Activated CD4-positive, alpha-beta memory T cell treated with anti-CD3 and anti-CD28 coated beads, Interleukin-2, amount 10 ng/mL, durations not matched to agents 7 days and 5 days (primary cell): ENCODE data around the gene BCAN. TPM values are rescaled to one million over a fixed set of nuclear protein-coding genes. Genes with fewer than 3 reads are reported as not detected.

Experiments
- CTCF ChIA-PET: fragments of 350-600 bp; sonication (Branson Sonifier 250); formaldehyde crosslinking; loops from one replicate; lab custom pipeline; 2021; ENCODE audit warnings: antibody characterized with exemption, inconsistent platforms; lab: Charles Lee
- POLR2A ChIA-PET: fragments of 350-600 bp; sonication (Branson Sonifier 250); formaldehyde crosslinking; loops from one replicate; lab custom pipeline; 2021; ENCODE audit warnings: antibody characterized with exemption; lab: Charles Lee
- DNase-seq: peaks from one replicate; pipeline ENCODE4 v3.0.0-alpha.2; 2020
- H3K27ac Mint-ChIP-seq: one replicate; pipeline ENCODE4 v1.8.0; 2021; ENCODE audit warnings: mild to moderate bottlenecking, mixed read lengths
- H3K27me3 Mint-ChIP-seq: one replicate; pipeline ENCODE4 v1.8.0; 2021; ENCODE audit warnings: mixed read lengths
- H3K36me3 Mint-ChIP-seq: one replicate; pipeline ENCODE4 v1.8.0; 2021; ENCODE audit warnings: low read depth, mixed read lengths
- H3K4me1 Mint-ChIP-seq: one replicate; pipeline ENCODE4 v1.8.0; 2021; ENCODE audit warnings: mixed read lengths
- H3K4me3 Mint-ChIP-seq: one replicate; pipeline ENCODE4 v1.8.0; 2021; ENCODE audit warnings: mild to moderate bottlenecking, mixed read lengths
- H3K9me3 Mint-ChIP-seq: one replicate; pipeline ENCODE4 v1.8.0; 2021; ENCODE audit warnings: mixed read lengths
- total RNA-seq, 2 experiments: library from RNA; stranded (reverse); gene quantifications; one replicate each; pipeline ENCODE4 v1.2.3, GENCODE V29; 2021

The BCAN gene
- total RNA-seq, 2 experiments from 2014 or later = not detected

DNA sequence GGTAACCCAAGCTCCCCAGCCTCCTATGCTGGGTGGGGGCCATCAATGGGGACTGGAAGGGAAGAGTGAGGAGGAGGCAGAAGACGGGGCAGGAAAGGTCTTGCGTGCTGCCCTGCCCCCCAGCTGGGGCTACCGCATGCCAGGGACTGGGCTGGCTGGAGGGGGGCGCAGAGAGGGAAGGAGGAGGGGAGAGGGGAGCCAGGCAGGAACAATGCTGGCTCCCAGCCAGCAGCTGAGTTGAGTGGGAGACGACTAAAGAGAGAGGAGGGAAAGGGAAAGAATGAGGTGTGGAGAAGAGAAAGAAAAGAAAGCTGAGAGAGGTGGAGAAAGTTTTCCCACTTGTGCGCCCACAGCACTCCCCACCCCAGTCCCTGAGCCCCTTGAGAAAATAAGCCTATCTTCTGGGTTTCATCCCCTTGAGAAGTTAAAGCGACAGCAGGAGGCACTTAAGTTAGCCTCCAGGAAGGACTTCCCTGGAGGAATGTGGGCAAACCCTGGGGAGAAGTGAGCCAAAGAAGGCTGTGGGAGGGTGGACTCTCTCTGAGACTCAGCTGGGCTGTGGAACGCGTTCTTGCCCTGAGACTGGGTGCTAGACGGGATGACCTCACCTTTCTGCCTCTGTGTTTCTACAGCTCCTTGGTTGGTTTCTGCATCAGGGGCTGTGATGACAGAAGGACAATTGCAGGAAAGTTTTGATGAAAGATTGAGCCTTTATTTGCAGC is 48.2 kb downstream of the BCAN start:
- DNase-seq = no peak
- CTCF ChIA-PET = interaction anchor here (0.5 to 11.7 kb wide), 41 partner anchors 8 to 269 kb away, joined by 3 to 212 read pairs (median 4); partner anchors contain the start of genes CRABP2, INSRR, ISG20L2 and METTL25B
- Mint-ChIP-seq H3K9me3 (no peaks in the 10 kb centered on the region), H3K4me1 (peaks cover 15% of the 10 kb centered on the region), H3K27me3 (peaks cover 69% of the 10 kb centered on the region), H3K4me3 (no peak overlapping the region), H3K27ac (no peak overlapping the region), H3K36me3 (no peaks in the 10 kb centered on the region)
- POLR2A ChIA-PET = interaction anchor here (0.7 to 3.9 kb wide), 9 partner anchors 14 to 118 kb away, joined by 3 to 32 read pairs (median 5); partner anchors contain the start of genes CRABP2, ISG20L2 and METTL25B

DNA sequence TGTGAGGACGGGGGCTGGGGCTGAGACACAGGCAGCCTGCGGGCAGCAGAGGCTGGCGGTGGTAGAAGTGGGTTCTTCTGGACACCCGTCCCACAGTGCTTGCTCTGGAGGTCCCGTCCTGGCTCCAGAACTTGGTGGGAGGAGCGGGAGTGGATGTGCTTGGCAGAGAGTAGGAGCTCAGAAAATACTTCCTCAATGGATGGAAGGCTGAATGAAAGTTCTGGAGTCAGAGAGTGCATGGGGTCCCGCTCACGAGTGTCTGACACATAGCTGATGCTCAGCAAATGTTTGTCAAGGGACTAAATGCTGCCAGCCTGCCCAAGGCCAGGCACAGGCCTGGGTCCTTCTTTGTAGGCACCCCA is 48.7 kb downstream of the BCAN start:
- Mint-ChIP-seq H3K27me3 (peaks cover 68% of the 10 kb centered on the region), H3K4me3 (no peak overlapping the region), H3K27ac (no peak overlapping the region), H3K36me3 (no peaks in the 10 kb centered on the region), H3K4me1 (peaks cover 15% of the 10 kb centered on the region), H3K9me3 (no peaks in the 10 kb centered on the region)
- DNase-seq = no peak
- ChIA-PET CTCF (interaction anchor here (1.2 to 11.7 kb wide), 18 partner anchors 8 to 268 kb away, joined by 3 to 212 read pairs (median 16); partner anchors contain the start of genes CRABP2, INSRR, ISG20L2 and METTL25B), POLR2A (interaction anchor here (1.2 to 3.9 kb wide), 6 partner anchors 15 to 118 kb away, joined by 3 to 32 read pairs (median 6); partner anchors contain the start of genes CRABP2, ISG20L2 and METTL25B)

DNA sequence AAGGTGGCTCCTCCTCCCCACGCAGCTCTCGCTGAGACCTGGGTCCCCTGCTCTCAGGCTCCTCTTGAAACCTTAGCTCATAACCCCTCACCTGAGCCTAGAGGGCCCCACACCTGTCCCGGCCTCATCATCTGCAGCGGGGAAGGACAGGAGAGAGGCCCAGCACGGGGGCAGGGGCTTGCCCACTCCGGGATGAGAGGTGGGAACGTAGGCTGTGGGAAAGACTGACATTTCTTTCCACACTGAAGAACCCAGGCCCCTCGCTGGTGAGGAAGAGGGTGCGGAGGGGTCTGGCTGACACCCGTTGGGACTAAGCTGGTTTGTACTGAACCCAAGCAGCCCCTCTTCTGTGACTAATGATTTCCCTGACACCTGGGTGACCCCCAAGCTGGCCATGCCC is 49.3 kb downstream of the BCAN start:
- Mint-ChIP-seq H3K4me3 (no peak overlapping the region), H3K9me3 (no peaks in the 10 kb centered on the region), H3K36me3 (no peaks in the 10 kb centered on the region), H3K27ac (no peak overlapping the region), H3K27me3 (peaks cover 68% of the 10 kb centered on the region), H3K4me1 (peaks cover 15% of the 10 kb centered on the region)
- CTCF ChIA-PET = interaction anchor here (1.1 to 11.7 kb wide), 11 partner anchors 9 to 200 kb away, joined by 3 to 212 read pairs (median 26); partner anchors contain the start of genes CRABP2, ISG20L2, METTL25B and NES
- POLR2A ChIA-PET = interaction anchor here (1.6 to 3.9 kb wide), 4 partner anchors 14 to 61 kb away, joined by 5 to 32 read pairs (median 8); partner anchors contain the start of genes CRABP2, ISG20L2 and METTL25B
- no peak for DNase-seq

DNA sequence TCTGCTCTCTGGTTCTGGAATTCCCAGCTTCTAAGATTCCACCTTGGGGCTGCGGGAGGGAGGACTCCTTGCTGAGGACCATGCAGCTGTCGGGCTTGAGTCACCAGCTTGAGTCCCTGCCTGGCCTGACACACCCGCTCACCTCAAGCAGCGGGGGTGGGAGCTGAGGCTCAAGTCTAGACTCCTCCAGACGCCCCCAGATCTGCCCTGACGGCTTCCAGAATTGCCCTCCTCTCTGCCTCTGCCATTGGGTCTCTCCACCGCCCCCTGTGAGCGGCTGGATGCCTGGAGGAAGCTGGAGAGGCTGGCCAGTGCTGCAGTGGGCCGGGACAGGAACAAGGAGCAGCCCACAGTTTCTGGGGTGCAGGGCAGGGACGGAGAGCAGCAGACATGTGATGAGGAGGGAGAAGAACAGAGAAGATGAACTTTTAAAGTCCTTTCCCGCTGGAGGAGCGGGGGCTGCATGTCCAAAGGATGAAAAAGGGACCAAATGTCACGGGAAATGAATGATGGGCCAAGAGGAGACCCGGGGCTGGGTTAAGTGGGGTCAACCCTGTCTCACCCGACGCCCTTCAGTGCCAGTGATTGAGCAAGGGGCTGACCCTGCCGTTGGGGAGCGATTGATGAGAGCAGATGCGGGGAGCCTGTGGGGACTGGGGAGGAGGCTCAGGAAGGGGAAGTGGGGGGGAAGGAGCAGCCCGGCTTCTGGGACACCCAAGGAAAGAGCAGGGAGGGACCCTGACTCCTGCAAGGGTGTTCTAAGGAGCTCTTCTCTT is 49.9 kb downstream of the BCAN start:
- ChIA-PET POLR2A (interaction anchor here (0.5 to 3.9 kb wide), 4 partner anchors 13 to 86 kb away, joined by 3 to 32 read pairs (median 8); partner anchors contain the start of genes CRABP2, ISG20L2 and METTL25B), CTCF (interaction anchor here (1.1 to 11.7 kb wide), 8 partner anchors 9 to 199 kb away, joined by 3 to 212 read pairs (median 24); partner anchors contain the start of genes CRABP2, ISG20L2, METTL25B and NTRK1)
- DNase-seq = no peak
- no peak overlapping the region for H3K4me3 Mint-ChIP-seq
- H3K27ac Mint-ChIP-seq = no peak overlapping the region
- no peaks in the 10 kb centered on the region for H3K36me3 Mint-ChIP-seq
- peaks cover 73% of the 10 kb centered on the region for H3K27me3 Mint-ChIP-seq
- H3K4me1 Mint-ChIP-seq = peaks cover 15% of the 10 kb centered on the region
- no peaks in the 10 kb centered on the region for H3K9me3 Mint-ChIP-seq

DNA sequence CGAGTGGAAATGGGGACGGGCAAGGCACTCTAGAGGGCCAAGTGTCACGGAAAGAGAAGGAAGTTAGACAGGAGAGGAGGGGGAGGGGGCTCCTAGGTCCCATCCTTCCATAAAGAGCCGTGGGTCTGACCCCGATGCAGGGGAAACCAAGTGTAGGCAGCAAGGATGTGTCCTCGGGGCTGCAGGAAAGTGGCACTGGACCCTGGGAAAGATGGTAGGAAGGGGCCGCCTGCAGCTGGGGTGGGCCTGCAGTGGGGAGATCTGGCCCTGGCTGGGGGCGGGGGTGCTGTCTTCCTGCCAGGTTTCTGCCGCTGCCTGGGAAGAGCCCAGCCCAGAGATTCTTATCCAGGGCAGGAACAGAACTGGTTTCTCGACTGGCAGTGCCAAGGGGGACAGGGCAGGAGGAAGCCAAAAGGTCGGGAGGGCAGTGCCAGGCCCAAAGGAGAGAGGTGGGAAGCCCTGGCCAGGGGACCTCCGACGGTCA is 50.6 kb downstream of the BCAN start:
- H3K4me3 Mint-ChIP-seq = no peak overlapping the region
- H3K4me1 Mint-ChIP-seq = peaks cover 15% of the 10 kb centered on the region
- peaks cover 74% of the 10 kb centered on the region for H3K27me3 Mint-ChIP-seq
- no peaks in the 10 kb centered on the region for H3K9me3 Mint-ChIP-seq
- CTCF ChIA-PET = interaction anchor here (1.2 to 11.7 kb wide), 4 partner anchors 13 to 199 kb away, joined by 4 to 212 read pairs (median 40); partner anchors contain the start of genes CRABP2, ISG20L2 and METTL25B
- H3K36me3 Mint-ChIP-seq = no peaks in the 10 kb centered on the region
- POLR2A ChIA-PET = interaction anchor here (0.5 to 3.9 kb wide), 2 partner anchors 34 to 87 kb away, joined by 3 to 32 read pairs; partner anchors contain the start of genes ISG20L2 and METTL25B
- no peak overlapping the region for H3K27ac Mint-ChIP-seq
- no peak for DNase-seq

DNA sequence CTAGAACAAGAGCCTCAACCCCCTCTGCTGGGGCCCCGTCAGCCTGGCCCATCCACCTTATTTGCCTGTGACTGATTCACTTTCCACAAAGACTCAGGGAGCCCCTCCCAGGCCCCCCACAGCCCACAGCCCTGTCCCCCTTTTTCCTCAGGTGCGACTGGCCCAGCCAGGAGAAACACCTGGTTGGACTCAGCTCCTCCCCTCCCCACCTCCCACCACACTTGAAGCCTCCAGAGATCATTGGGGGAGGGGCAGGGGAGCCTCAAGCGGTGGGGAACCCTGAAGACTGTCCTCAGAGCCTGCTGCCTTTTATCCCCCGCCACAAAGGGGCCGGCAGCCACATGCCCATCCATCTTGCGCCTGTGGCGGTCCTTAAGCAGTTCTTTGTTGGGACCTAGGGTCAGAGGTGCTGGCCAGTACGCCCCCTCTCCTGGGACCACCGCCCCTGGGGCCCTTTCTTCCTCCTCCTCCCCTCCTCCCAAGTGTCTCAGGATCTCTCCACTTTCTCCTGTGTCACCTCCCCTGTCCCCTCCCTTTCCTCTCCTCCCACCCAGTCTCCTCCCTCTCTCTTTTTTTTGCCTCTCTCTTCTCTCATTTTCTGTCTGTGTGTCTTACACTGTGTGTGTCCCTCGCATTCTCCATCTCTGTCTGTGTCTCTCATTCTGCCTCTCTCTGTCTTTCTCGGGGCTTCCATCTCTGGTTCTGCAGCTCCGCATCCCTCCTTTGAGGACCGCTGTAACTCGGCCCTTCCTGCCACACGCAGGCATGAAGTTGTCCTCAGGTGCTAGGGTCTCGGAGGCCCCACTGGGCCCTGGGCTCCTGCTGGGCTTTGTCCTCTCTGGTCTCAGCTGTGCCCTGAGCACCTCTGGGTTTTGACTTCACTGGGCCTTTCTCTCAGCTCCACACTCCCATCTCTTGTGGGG is 51.3 kb downstream of the BCAN start:
- H3K36me3 Mint-ChIP-seq = no peaks in the 10 kb centered on the region
- no peaks in the 10 kb centered on the region for H3K9me3 Mint-ChIP-seq
- H3K27me3 Mint-ChIP-seq = peaks cover 74% of the 10 kb centered on the region
- peaks cover 15% of the 10 kb centered on the region for H3K4me1 Mint-ChIP-seq
- POLR2A ChIA-PET = no interaction called here
- CTCF ChIA-PET = interaction anchor here (1.2 to 5.8 kb wide), 2 partner anchors 13 to 198 kb away, joined by 4 to 57 read pairs; partner anchors contain the start of gene CRABP2
- no peak overlapping the region for H3K4me3 Mint-ChIP-seq
- H3K27ac Mint-ChIP-seq = no peak overlapping the region
- no peak for DNase-seq

DNA sequence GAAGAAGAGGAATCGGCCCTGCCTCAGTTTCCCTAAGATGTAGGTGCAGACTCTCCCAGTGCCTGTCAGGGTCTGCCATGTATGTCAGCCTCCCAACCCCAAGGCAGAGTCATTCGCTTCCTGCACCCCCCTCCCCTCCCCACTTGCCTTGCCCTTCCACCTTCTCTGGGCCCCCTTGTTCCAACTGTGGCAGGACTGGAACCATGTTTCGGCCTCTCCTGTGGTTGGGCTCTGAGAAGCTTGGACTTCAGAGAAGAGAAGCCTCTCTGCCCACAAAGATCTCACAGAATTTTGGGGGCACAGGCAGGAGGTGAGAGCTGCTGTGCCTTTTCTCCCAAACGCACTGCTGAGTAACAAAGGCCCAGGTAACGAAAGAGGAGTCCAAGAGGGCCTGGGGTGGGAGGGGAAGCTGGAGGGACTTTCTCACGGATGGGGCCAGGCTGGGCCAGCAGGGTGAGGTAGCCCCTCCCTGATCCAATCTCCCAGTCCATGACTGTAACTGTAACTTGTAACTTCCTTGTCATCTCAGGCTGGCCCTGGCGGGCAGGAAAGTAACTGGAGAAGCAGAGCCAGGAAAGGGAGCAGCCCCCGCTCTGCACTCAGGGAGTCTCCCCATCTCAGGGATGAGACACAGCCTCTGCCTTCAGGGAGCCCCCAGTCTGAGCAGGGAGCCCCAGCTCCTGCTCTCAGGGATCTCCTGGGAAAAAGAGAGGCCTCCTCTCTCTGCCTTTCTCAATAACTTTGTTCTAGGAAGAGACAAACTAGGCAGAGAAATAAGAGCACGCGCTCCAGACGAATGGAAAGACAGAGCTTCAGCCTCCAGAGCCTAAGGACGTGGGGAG is 52.2 kb downstream of the BCAN start:
- H3K36me3 Mint-ChIP-seq = no peaks in the 10 kb centered on the region
- POLR2A ChIA-PET = interaction anchor here (0.7 kb wide), 1 partner anchor 47 kb away, joined by 3 read pairs; no protein-coding TSS in a partner anchor

DNA sequence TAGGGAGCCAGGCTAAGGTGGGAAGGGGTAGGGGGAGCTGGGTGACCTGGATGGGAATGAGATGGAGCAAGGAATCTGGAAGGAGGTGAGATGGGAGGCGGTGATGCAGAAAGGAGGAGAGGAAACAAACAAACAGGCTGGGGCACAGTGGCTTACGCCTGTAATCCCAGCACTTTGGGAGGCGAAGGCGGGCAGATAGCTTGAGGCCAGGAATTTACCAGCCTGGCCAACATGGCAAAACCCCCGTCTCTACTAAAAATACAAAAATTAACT is 52.7 kb downstream of the BCAN start:
- ChIA-PET CTCF (interaction anchor here (1.0 to 2.1 kb wide), 3 partner anchors 11 to 31 kb away, joined by 4 to 5 read pairs (median 5); no protein-coding TSS in a partner anchor), POLR2A (no interaction called here)
- Mint-ChIP-seq H3K27ac (no peak overlapping the region), H3K4me1 (peaks cover 10% of the 10 kb centered on the region), H3K9me3 (no peaks in the 10 kb centered on the region), H3K36me3 (no peaks in the 10 kb centered on the region), H3K27me3 (peaks cover 60% of the 10 kb centered on the region), H3K4me3 (no peak overlapping the region)
- DNase-seq = no peak

More for the DNA sequence above, 52.2 kb downstream of the BCAN start:
- no peak overlapping the region for H3K4me3 Mint-ChIP-seq
- CTCF ChIA-PET = interaction anchor here (1.0 to 2.1 kb wide), 3 partner anchors 10 to 32 kb away, joined by 4 to 5 read pairs (median 5); no protein-coding TSS in a partner anchor
- H3K27ac Mint-ChIP-seq = no peak overlapping the region
- peaks cover 15% of the 10 kb centered on the region for H3K4me1 Mint-ChIP-seq
- DNase-seq = no peak
- H3K9me3 Mint-ChIP-seq = no peaks in the 10 kb centered on the region
- peaks cover 65% of the 10 kb centered on the region for H3K27me3 Mint-ChIP-seq

DNA sequence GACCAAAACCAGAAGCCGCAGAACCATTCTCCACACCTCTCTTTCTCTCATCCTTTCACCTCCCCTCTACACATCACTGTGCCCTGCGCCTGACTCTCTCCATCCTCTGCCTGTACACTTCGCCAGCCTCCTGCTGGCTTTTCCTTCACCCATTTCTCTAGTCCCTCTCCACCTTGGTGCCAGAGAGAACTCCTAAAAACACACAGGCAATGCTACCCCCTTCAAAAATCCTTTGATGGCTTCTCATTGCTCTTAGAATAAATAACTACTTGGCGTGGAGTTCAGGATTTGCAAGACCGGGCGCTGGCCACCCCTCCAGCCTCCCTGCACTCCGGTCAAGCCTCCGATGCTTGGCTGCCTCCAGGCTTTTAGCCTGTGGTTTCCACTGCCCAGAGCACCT is 54.8 kb downstream of the BCAN start:
- Mint-ChIP-seq H3K4me3 (no peak overlapping the region), H3K27me3 (peaks cover 38% of the 10 kb centered on the region), H3K27ac (no peak overlapping the region), H3K4me1 (peaks cover 7% of the 10 kb centered on the region), H3K36me3 (no peaks in the 10 kb centered on the region), H3K9me3 (no peaks in the 10 kb centered on the region)
- POLR2A ChIA-PET = interaction anchor here (1.0 kb wide), 1 partner anchor 19 kb away, joined by 3 read pairs; no protein-coding TSS in a partner anchor
- CTCF ChIA-PET = no interaction called here
- DNase-seq = no peak

DNA sequence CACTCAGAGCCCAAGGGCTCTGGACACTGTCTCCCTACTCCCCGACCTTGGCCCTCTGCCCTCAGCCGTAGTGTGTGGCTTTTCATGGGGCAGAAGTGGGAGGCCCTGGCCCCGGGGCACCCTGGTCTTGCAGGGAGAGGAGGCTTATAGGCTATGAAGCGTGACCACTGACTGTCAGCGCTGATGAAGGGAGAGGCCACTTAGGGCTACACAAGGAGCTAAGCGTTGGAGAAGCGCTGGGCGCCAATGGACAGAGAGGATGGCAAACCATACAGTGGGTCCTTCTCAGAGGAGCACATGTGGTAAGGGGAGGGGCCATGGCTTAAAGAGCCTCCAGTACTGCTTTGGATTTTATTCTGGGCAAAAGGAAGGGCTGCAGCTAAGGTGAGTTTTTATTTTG is 55.6 kb downstream of the BCAN start:
- no peak overlapping the region for H3K4me3 Mint-ChIP-seq
- peaks cover 31% of the 10 kb centered on the region for H3K27me3 Mint-ChIP-seq
- H3K4me1 Mint-ChIP-seq = peaks cover 3% of the 10 kb centered on the region
- POLR2A ChIA-PET = interaction anchor here (1.0 kb wide), 1 partner anchor 18 kb away, joined by 3 read pairs; no protein-coding TSS in a partner anchor
- no peaks in the 10 kb centered on the region for H3K36me3 Mint-ChIP-seq
- CTCF ChIA-PET = interaction anchor here (1.2 to 10.7 kb wide), 2 partner anchors 7 to 10 kb away, joined by 3 to 109 read pairs; no protein-coding TSS in a partner anchor
- no peak for DNase-seq
- H3K9me3 Mint-ChIP-seq = no peaks in the 10 kb centered on the region
- no peak overlapping the region for H3K27ac Mint-ChIP-seq

DNA sequence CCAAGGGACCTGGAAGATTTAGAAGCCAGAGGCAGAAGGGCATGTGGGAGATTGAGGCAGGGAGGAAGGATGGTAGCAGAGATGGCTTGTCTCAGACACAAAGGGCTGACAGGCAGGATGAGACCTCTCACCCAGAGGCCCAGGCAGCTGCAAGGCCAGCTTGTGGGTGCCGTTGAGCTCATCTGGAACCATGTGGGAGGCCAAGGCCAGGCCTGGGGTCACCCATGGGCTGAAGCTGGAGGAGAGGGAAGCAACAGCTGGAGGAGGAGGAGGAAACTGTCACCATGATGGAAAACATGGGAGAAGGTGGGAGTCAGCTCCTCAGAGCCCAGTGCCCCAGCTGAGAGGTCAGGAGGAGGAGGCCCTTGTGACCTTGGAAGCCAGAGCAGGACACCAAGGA is 57.1 kb downstream of the BCAN start:
- H3K27ac Mint-ChIP-seq = no peak overlapping the region
- H3K36me3 Mint-ChIP-seq = no peaks in the 10 kb centered on the region
- peaks cover 25% of the 10 kb centered on the region for H3K27me3 Mint-ChIP-seq
- H3K4me3 Mint-ChIP-seq = no peak overlapping the region
- H3K4me1 Mint-ChIP-seq = no peaks in the 10 kb centered on the region
- DNase-seq = no peak
- CTCF ChIA-PET = interaction anchor here (1.9 to 10.7 kb wide), 2 partner anchors 9 to 27 kb away, joined by 5 to 109 read pairs; no protein-coding TSS in a partner anchor
- POLR2A ChIA-PET = no interaction called here
- no peaks in the 10 kb centered on the region for H3K9me3 Mint-ChIP-seq
